Peyer's patch (tissue), 4 donors: ENCODE results near the gene AP3M1.
"Not testable (repeated sequence)": the region's sequence is repeated elsewhere in the genome, so short reads cannot be mapped to it uniquely, and the experiment has no call there.

Experiments
- POLR2A ChIP-seq, 2 donors: fragments of 450-650 bp; IDR thresholded peaks; one replicate each; pipeline ENCODE4 v1.5.1; 2017; ENCODE audit warnings: antibody characterized with exemption in 2 of 2, mild to moderate bottlenecking in 2 of 2, moderate library complexity in 2 of 2
- TF ChIP-seq, protein P1 (sequence below), 6 experiments: fragments of 450-650 bp in 4 of 6; fragments of 200-600 bp in 2 of 6; sonication (generic) in 1 of 6; IDR thresholded peaks; one replicate each; pipeline ENCODE4 v1.5.1; 2017 to 2019; ENCODE audit warnings: antibody characterized with exemption in 6 of 6, mild to moderate bottlenecking in 3 of 6, moderate library complexity in 1 of 6

- TF ChIP-seq, protein P1, sequence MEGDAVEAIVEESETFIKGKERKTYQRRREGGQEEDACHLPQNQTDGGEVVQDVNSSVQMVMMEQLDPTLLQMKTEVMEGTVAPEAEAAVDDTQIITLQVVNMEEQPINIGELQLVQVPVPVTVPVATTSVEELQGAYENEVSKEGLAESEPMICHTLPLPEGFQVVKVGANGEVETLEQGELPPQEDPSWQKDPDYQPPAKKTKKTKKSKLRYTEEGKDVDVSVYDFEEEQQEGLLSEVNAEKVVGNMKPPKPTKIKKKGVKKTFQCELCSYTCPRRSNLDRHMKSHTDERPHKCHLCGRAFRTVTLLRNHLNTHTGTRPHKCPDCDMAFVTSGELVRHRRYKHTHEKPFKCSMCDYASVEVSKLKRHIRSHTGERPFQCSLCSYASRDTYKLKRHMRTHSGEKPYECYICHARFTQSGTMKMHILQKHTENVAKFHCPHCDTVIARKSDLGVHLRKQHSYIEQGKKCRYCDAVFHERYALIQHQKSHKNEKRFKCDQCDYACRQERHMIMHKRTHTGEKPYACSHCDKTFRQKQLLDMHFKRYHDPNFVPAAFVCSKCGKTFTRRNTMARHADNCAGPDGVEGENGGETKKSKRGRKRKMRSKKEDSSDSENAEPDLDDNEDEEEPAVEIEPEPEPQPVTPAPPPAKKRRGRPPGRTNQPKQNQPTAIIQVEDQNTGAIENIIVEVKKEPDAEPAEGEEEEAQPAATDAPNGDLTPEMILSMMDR (IDR thresholded peaks at IDR 0.05), result not testable (repeated sequence)
- TF ChIP-seq POLR2A (IDR thresholded peaks at IDR 0.05), result not testable (repeated sequence)
Measured at GRCh38 chr10:74146980-74147379, 3.6 kb downstream of the AP3M1 start.
